GM18502 (cell line): ENCODE results near the gene REV3L.
"Not testable (repeated sequence)": the region's sequence is repeated elsewhere in the genome, so short reads cannot be mapped to it uniquely, and the experiment has no call there.

Source experiments
- ATAC-seq: cut with Tn5 transposase; IDR thresholded peaks from one replicate; pipeline ENCODE4 v1.9.1; 2021; ENCODE audit warnings: mild to moderate bottlenecking; ENCODE audit not compliant: unreplicated experiment, poor library complexity

Gene REV3L, protein sequence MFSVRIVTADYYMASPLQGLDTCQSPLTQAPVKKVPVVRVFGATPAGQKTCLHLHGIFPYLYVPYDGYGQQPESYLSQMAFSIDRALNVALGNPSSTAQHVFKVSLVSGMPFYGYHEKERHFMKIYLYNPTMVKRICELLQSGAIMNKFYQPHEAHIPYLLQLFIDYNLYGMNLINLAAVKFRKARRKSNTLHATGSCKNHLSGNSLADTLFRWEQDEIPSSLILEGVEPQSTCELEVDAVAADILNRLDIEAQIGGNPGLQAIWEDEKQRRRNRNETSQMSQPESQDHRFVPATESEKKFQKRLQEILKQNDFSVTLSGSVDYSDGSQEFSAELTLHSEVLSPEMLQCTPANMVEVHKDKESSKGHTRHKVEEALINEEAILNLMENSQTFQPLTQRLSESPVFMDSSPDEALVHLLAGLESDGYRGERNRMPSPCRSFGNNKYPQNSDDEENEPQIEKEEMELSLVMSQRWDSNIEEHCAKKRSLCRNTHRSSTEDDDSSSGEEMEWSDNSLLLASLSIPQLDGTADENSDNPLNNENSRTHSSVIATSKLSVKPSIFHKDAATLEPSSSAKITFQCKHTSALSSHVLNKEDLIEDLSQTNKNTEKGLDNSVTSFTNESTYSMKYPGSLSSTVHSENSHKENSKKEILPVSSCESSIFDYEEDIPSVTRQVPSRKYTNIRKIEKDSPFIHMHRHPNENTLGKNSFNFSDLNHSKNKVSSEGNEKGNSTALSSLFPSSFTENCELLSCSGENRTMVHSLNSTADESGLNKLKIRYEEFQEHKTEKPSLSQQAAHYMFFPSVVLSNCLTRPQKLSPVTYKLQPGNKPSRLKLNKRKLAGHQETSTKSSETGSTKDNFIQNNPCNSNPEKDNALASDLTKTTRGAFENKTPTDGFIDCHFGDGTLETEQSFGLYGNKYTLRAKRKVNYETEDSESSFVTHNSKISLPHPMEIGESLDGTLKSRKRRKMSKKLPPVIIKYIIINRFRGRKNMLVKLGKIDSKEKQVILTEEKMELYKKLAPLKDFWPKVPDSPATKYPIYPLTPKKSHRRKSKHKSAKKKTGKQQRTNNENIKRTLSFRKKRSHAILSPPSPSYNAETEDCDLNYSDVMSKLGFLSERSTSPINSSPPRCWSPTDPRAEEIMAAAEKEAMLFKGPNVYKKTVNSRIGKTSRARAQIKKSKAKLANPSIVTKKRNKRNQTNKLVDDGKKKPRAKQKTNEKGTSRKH (N-terminal part only)

DNA sequence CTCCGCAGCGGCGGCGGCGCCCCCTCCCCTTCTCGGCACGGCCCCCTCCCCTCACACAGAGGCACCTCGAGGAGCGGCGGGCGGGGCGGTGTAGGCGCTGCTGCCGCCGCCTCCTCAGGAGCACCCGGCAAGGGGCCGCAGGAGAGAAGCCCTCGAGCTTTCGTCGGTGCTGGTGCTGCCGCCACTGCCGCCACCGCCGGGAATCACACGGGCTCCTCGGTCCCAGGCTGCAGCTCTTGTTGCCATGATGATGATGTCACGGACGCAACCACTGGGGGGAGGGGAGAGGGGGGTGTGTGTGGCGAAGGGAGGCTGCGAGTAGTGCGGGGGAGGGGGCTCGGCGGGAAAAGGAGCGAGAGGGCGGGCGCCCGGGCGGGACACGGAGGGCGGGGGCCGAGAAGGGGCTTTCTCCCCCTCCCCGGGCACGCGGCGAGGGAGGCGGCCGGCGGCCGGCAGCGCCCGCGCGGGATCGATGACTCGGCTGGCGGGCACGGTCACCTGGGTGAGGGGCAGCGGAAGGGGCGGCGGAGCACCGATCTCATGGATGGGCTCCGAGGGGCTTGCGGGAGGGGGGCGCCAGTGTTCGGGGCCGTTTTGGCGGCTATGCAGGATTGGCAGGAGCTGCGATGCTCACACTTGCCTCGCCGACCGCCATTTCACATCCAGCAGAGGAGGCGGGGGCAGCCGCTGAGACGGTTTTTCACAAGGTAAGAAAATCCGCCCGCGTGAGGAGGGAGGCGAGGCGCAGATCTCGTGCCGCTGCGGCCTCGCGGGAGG is at the start of gene REV3L:
TSS of gene REV3L (minus strand) at position 260 of the 777 bp plus-strand sequence. CDS start 330 bp downstream, outside the sequence.
- peak; percentile 35 for ATAC-seq

DNA sequence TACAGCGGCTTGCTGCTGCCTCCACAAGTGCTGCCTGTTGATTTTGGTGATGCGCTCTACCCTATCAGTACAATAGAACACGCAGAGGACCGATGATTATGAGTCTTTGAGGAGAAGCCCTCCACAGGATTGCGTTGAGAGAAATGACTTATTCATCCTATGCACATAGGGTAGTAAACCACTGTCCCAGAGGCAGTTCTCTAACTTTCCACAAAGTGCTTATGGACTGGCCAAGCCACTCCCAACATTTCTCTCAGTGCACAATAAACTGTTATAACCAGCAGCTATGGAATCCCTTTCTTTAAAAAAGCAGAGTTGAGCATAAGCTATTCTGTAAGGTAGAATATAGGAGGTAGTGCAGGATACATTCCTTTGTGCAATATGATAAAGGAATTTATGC is 48.2 kb upstream of the REV3L start:
- ATAC-seq: no peak

DNA sequence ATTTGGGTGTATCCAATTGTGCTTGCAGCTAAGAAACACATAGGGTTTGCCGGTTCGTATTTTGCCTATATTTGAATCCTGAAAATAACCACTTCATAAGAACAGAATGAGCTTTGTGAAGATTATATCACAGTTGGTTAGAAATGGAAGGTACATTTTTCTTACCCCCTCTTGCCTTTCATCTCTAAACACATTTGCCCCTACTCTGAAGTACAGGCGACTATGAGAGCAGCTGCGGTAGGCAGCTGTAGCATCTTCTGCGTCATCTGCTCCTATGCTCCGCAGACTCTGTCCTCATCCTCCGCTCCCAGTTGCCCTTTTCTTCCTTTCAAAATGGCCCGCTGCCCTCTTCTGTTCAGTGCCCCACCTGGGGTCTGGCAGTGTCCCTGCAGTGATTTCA is 47.6 kb upstream of the REV3L start:
- ATAC-seq: no peak

DNA sequence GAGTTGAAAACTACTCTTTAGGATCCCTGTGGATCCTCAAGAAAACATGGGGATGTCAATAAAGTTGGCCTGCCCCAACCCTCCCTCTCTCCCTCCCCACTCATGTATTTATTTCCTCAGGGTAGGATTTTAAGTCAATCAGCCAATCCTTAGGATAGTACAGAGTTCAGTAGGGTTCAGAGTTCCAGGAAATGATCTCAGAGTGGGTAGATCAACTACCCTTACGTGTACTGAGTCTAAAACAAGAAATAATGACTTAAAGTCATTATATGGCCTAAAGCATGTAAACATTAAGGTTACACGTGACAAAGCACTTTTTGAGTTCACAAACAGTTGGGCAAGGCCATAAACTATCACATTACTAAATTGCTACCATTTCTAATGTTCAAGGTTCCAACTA is 47.2 kb upstream of the REV3L start:
- no peak for ATAC-seq

DNA sequence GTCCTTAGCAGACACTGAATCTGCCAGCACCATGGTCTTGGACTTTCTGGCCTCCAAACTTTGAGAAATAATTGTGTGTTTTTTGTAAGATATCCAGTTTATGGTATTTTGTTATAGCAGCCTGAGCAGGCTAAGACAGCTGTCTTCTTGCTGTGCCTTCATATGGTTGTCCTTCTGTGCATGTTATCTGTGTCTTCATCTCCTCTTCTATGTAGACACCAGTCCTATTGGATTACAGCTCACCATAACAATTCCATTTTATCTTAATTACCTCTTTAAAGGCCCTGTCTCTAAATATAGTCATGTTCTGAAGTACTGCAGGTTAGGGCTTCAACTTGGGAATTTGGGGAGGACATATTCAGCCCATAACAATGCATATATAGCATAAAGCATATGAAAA is 44.3 kb upstream of the REV3L start:
- ATAC-seq: no peak

DNA sequence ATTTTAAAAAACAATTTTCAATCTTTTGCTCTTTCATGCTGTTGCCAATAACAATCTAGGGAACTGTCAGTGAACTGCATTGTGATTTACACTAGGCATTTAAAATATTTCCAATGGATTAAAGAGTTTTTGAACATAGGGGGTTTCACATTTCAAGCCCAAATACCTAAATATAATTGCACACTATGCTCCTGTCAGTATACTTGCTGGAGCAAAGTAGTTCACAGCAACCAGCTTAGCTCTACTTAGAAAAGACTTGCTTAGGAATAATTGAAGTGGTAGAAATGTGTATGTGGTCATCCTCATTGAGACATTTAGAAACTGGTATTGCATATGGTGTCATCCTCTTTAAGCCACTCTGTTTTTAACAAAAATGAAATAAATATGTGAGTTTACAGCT is 41.7 kb upstream of the REV3L start:
- no peak for ATAC-seq

DNA sequence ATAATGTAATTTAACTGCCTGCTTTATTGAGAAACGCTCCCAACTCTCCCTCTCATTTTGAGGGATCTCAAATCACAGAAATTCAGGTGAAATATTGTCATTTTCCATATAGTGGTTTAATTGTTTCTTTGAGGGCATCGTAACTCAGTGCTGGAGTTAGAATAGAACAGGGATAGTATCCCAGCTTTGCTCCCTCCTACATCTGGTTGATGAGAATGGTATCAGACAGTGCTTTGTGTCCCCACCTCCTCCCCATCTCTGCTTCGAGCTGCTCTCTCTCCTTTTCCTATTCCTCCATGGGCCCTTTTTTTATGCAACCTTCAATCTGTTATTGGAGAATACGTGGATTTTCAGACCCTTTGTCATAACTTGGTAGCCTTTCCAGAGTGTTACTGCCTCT is 41.2 kb upstream of the REV3L start:
- no peak for ATAC-seq

DNA sequence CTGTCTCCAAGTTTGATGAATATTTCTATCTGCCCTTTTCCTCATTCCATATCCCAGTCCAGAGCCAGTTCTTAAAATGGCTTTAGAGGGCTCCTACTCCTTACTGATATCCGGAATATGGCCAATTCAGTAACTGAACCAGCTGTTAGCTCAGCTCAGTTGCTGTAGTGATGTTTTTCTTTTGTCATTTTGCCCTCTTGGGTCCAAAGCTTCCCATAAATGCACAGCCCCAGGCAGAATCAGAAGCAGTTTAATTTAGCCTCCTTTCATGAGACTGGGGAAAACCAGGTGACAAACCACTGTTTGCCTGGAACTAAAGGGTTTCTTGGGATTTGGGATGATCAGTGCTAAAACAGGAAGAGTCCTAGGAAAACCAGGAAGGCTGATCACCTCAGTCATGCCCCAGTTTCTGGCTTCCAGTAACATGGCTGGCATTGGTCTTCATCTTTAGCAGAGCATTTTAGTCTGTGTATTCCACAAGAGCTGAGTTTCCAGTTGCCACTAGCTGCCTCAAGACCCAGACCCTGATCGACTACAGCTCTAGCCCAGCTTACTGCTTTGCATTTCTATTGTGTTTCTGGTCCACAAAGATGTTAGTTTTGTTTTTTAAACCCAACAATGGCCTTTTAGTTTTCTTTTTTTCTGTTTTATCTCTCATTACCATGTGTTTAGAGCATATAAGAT is 40.6 kb upstream of the REV3L start:
- ATAC-seq: no peak

DNA sequence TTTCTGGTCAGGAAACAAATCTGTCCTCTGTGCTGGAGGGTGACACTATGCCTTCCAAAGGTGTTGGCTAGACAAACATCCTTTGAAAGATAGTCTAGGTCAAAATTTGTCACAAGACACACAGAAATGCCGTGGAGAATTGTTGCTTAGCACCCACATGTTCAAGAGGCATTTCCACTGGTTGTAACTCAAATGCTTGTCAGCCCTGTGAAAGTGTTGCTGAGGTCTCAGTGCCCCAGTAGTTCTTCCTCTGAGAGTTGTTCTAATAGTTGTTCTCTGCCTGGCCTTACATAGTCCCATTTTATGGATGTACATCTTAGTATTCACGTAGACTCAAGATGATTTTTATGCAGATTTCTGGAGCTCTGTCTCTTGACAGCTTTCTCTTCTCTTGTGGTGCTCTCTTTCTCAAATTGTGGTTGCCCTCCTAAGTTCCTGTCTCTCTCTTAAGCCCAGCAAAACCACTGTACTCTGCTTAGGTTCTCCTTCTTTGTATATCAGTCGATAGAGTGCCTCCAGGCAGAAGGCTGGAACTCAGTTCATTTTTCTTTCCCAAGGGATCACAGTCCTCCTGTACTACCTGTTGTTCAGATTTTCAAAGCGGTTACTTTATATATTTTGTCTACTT is 39.5 kb upstream of the REV3L start:
- no peak for ATAC-seq

DNA sequence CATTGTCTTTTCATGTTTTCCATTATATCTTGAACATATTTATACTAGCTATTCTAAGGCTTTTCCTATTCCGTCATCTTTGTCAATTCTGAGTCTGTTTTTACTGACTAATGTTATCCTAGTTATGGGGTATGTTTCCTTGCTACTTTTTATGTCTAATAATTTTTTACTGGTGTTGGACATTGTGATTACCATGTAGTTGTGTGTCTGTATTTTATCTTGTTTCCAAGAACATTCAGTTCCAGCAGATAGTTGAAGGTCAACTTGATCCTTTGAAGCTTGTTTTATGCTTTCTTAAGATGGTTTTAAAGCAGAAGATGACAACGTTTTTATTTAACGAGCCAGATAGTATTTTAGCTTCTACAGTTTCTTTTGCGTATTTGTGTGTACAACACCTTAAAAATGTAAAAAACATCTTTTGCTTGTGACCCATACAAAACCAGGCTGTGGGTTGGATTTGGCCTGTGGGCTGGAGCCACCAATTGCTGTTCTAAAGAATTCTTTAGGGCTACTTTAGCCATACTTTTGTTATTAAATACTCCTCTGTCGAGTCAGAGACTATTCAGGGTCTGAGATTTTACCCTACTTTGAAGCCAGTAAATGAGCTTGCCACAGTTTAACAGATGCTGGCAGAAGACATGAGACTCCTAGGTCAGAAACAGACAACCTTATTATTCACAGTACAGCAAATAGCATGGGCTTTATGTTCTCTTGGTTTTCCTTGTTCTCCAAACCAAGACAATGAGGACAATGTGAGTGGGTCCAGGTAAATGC is 38.7 kb upstream of the REV3L start:
- ATAC-seq: no peak

DNA sequence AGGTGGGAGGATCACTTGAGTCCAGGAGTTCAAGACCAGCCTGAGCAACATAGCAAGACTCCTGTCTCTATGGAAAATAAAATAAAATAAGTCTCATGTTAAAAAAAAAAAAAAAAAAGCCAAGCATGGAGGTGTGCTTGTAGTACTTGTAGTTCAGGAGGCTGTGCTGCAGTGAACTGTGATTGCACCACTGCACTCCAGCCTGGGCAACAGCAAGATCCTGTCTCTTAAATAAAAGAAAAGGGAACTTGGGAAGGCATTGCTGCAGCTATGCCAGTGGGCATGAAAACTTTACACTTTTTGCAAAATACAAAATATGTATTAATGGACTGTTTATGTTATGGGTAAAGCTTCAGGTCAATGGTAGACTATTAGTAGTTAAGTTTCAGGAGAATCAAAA is 37.5 kb upstream of the REV3L start:
- ATAC-seq: no peak

DNA sequence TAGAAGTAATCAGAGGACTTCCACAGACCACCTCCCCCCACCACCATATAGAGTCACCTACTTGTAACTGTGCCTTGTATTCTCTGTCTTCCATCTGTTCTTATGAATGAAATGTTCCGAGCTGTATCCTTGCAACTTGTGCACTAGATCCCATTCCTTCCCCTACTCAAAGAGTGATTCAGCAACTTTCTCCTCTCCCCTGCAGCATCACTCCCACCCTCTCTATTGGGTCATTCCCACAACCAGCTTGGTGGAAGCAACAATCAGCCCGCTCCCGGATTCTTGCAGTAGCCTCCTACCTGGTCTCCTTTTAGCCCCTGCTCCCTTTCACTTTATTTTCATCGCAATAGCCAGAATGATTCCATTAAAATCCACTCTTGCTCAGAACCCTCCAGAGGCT is 34.9 kb upstream of the REV3L start:
- no peak for ATAC-seq

DNA sequence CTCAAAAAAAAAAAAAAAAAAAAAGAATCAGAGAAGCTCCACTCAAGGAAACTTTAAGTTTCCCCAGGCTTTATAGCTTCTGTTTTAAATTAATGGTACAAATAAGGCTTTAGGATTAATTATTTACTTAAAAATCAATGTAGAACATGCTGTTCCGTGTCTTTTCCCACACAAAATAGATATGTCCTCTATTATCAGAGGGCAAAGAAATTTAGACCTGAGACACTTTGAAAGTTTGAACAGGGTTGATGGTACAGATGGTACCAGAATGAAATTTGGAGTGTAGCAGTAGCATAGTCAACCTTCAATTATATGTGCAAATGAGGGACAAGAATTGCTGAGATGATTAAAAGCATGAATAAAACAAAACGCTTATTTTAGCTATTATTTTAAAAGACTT is 32.2 kb upstream of the REV3L start:
- ATAC-seq: no peak

DNA sequence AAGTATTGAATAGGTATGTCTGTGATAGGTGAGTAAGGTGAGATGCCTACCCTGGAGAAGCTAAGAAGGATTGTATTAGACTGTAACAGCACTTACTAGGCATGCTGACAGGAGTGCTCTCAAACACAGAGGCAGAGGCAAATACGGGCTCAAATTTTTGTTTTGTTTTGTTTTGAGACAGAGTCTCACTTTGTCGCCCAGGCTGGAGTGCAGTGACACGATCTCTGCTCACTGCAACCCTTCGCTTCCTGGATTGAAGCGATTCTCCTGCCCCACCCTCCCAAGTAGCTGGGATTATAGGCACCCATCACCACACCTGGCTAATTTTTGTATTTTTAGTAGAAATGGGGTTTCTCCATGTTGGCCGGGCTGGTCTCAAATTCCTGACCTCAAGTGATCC is 31.5 kb upstream of the REV3L start:
- not testable (repeated sequence) for ATAC-seq

DNA sequence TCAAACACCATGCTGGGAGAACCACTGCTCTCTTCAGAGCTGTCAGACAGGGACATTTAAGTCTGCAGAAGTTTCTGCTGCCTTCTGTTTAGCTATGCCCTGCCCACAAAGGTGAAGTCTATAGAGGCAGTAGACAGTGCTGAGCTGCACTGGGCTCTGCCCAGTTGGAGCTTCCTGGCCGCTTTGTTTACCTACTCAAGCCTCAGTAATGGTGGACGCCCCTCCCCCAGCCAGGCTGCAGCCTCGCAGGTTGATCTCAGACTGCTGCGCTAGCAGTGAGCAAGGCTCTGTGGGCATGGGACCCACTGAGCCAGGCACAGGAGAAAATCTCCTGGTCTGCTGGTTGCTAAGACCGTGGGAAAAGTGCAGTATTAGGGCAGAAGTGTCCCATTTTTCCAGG is 24.2 kb upstream of the REV3L start:
- ATAC-seq: not testable (repeated sequence)

DNA sequence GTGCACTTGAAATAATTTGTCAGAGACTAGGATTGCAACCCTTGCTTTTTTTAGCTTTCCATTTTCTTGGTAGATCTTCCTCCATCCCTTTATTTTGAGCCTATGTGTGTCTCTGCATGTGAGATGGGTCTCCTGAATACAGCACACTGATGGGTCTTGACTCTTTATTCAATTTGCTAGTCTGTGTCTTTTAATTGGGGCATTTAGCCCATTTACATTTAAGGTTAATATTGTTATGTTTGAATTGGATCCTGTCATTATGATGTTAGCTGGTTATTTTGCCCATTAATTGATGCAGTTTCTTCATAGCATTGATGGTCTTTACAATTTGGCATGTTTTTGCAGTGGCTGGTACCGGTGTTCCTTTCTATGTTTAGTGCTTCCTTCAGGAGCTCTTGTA is 22.5 kb upstream of the REV3L start:
- ATAC-seq: not testable (repeated sequence)

DNA sequence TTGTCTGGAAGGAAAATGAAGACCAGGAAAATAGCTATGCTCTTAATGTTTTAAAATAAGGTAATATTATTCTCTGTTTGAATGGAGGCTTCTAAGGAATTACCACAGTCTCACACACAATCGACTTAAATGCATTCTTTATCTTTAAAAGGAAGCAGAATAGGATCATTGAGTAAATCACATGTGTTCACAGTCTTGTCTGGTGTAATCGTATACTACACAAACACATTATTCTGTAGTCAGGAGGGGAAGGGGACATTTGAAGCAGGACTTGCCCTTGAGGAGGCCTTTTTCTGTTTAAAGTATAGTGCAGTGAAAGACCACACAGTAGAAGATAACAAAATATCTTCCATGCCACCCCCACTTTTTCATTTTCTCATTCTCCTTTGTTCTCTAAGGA is 20.6 kb upstream of the REV3L start:
- no peak for ATAC-seq

DNA sequence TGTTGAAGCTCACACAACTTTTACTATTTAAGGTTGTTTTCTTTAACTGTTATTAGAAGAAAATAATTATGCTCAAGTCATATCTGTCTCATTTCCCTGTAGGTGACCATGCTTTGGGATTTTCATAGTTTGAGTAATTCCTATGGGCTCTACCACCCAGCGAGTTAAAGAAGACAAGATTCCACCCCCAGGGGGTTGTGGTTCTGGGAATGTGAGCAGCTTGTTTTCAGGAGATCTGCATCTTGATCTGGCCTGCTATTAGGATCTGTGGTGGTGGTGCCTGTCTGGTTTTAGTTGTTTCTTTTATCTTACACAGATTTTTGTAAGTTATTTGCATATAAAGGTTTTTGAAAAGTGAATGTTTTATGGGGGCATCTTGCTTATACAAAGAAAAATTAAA is 20.2 kb upstream of the REV3L start:
- ATAC-seq: no peak
